NT2/D1 (cell line): Measurements from ENCODE around the gene TMED10.

Experiments
- DNase-seq: peaks from one replicate; pipeline ENCODE4 v3.0.0-alpha.2; 2011; ENCODE audit warnings: low read depth, low spot score
- H3K27me3 ChIP-seq: 2 replicates; pipeline ENCODE4 v1.6.0; 2011; ENCODE audit warnings: mild to moderate bottlenecking; ENCODE audit not compliant: insufficient read length, insufficient read depth
- H3K36me3 ChIP-seq: 2 replicates; pipeline ENCODE4 v1.6.1; 2011; ENCODE audit warnings: mild to moderate bottlenecking, low read length, mixed read lengths; ENCODE audit not compliant: insufficient read depth, insufficient read length
- H3K4me1 ChIP-seq: 2 replicates; pipeline ENCODE4 v1.5.1; 2011; ENCODE audit not compliant: insufficient read depth, insufficient read length
- H3K4me3 ChIP-seq: 2 replicates; pipeline ENCODE4 v1.5.1; 2011; ENCODE audit warnings: low read depth; ENCODE audit not compliant: insufficient read length
- H3K9ac ChIP-seq: 2 replicates; pipeline ENCODE4 v1.6.0; 2011; ENCODE audit warnings: low read depth; ENCODE audit not compliant: insufficient read length
- H3K9me3 ChIP-seq: 2 replicates; pipeline ENCODE4 v1.5.1; 2011; ENCODE audit warnings: mild to moderate bottlenecking, low read length; ENCODE audit not compliant: insufficient read depth
- SUZ12 ChIP-seq: IDR thresholded peaks from 2 replicates; pipeline ENCODE4 v1.6.1; 2011; ENCODE audit not compliant: insufficient read length, insufficient read depth; ENCODE audit errors: extremely low read depth
- YY1 ChIP-seq: IDR thresholded peaks from 2 replicates; pipeline ENCODE4 v1.6.1; 2011; ENCODE audit not compliant: insufficient read length, insufficient read depth
- ZNF274 ChIP-seq: IDR thresholded peaks from 2 replicates; pipeline ENCODE4 v1.6.1; 2011; ENCODE audit warnings: mild to moderate bottlenecking, low read depth, low read length

The TMED10 gene

GRCh38 chr14:75120541-75121291 is 55.7 kb downstream of the TMED10 start:
- H3K36me3 ChIP-seq: peaks cover 45% of the 10 kb centered on the region
- no peak overlapping the region for H3K4me3 ChIP-seq
- H3K27me3 ChIP-seq: no peaks in the 10 kb centered on the region
- H3K9ac ChIP-seq: no peak overlapping the region
- no peaks in the 10 kb centered on the region for H3K9me3 ChIP-seq
- TF ChIP-seq SUZ12 (no peak), ZNF274 (no peak), YY1 (no peak)
- DNase-seq: no peak
- no peaks in the 10 kb centered on the region for H3K4me1 ChIP-seq

DNA sequence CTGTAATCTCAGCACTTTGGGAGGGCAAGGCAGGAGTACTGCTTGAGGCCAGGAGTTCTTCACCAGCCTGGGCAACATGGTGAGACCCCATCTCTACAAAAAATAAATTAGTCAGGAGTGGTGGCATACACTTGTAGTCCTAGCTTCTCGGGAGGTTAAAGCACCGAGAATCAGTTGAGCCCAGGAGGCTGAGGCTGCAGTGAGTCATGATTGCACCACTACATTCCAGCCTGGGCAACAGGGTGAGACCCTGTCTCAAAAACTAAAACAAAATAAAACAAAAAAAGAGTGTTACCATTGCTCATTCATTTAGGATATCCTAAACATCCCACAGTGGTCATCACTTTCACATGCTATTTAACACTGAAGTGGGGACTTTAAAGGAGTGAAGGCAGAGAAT is 57.4 kb downstream of the TMED10 start:
- no peak for TF ChIP-seq SUZ12
- H3K4me1 ChIP-seq: no peaks in the 10 kb centered on the region
- no peak overlapping the region for H3K9ac ChIP-seq
- H3K27me3 ChIP-seq: no peaks in the 10 kb centered on the region
- DNase-seq: no peak
- no peak overlapping the region for H3K4me3 ChIP-seq
- H3K9me3 ChIP-seq: no peaks in the 10 kb centered on the region
- peaks cover 55% of the 10 kb centered on the region for H3K36me3 ChIP-seq

DNA sequence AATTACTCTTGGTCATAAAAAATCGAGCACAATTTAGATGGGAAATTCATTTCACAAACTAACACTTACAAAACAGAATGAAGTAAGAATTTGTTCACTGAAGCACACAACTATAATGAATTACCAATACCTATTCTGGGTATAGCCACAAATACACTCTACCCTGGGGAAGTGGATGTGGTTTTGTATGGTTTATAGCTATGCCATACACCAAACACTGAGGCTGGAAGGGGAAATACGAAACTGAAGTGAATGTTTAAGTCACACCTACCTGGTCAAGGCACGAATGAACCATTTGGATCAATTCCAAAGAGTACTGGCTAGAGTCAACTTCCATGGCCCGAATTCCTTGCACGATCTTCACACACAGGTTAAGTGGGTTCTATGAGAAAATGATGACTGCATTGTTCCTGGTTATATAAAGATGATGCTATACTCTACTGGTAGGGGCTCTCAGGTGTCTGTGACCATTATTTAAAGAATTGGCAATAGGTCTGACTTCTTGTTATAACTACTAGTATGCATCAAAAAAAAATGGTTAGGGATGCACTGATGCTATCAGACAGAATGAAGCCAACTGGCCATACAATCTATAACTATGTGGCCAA is 62.4 kb downstream of the TMED10 start:
- H3K4me3 ChIP-seq: no peak overlapping the region
- TF ChIP-seq ZNF274 (no peak), YY1 (no peak)
- no peak for DNase-seq
- no peaks in the 10 kb centered on the region for H3K27me3 ChIP-seq
- H3K4me1 ChIP-seq: no peaks in the 10 kb centered on the region
- peaks cover 88% of the 10 kb centered on the region for H3K36me3 ChIP-seq
- H3K9me3 ChIP-seq: no peaks in the 10 kb centered on the region
- H3K9ac ChIP-seq: no peak overlapping the region

- Histone ChIP-seq H3K9ac (no peak overlapping the region), H3K4me1 (no peaks in the 10 kb centered on the region), H3K4me3 (no peak overlapping the region), H3K9me3 (no peaks in the 10 kb centered on the region), H3K36me3 (peaks cover 85% of the 10 kb centered on the region), H3K27me3 (no peaks in the 10 kb centered on the region)
- no peak for DNase-seq
- TF ChIP-seq SUZ12 (no peak), YY1 (no peak), ZNF274 (no peak)
Measured at GRCh38 chr14:75109877-75110276, 66.5 kb downstream of the TMED10 start.

- no peaks in the 10 kb centered on the region for H3K9me3 ChIP-seq
- no peaks in the 10 kb centered on the region for H3K27me3 ChIP-seq
- no peak overlapping the region for H3K9ac ChIP-seq
- peaks cover 69% of the 10 kb centered on the region for H3K36me3 ChIP-seq
- DNase-seq: no peak
- no peaks in the 10 kb centered on the region for H3K4me1 ChIP-seq
- TF ChIP-seq ZNF274 (no peak), SUZ12 (no peak), YY1 (no peak)
- no peak overlapping the region for H3K4me3 ChIP-seq
Measured at GRCh38 chr14:75107186-75107585, 69.2 kb downstream of the TMED10 start.

GRCh38 chr14:75101491-75101890 is 74.9 kb downstream of the TMED10 start:
- DNase-seq: no peak
- no peaks in the 10 kb centered on the region for H3K27me3 ChIP-seq
- H3K4me1 ChIP-seq: no peaks in the 10 kb centered on the region
- TF ChIP-seq ZNF274 (no peak), YY1 (no peak), SUZ12 (no peak)
- no peaks in the 10 kb centered on the region for H3K9me3 ChIP-seq
- H3K9ac ChIP-seq: no peak overlapping the region
- H3K36me3 ChIP-seq: peaks cover 56% of the 10 kb centered on the region
- no peak overlapping the region for H3K4me3 ChIP-seq

- Histone ChIP-seq H3K36me3 (peaks cover 68% of the 10 kb centered on the region), H3K27me3 (no peaks in the 10 kb centered on the region), H3K9ac (no peak overlapping the region), H3K4me1 (no peaks in the 10 kb centered on the region), H3K9me3 (no peaks in the 10 kb centered on the region), H3K4me3 (no peak overlapping the region)
- no peak for TF ChIP-seq ZNF274
- TF ChIP-seq YY1: no peak
- no peak for TF ChIP-seq SUZ12
- DNase-seq: no peak
Measured at GRCh38 chr14:75098682-75099081, 77.7 kb downstream of the TMED10 start.
